NCI-H2171 (cell line): ENCODE measurements around the gene ATP8B4.
"Not testable (repeated sequence)": the region's sequence is repeated elsewhere in the genome, so short reads cannot be mapped to it uniquely, and the experiment has no call there.

ENCODE experiments used
- DNase-seq: peaks from one replicate; lab custom pipeline; 2025; lab: John Stamatoyannopoulos, UW

ATP8B4 gene

GRCh38 chr15:50107591-50108408, 11.2 kb downstream of the ATP8B4 start:
- no peak for DNase-seq

GRCh38 chr15:50107157-50107556, 11.9 kb downstream of the ATP8B4 start:
- DNase-seq = no peak

- no peak for DNase-seq
These were observed 12.6 kb downstream of the ATP8B4 start for GRCh38 chr15:50106457-50106856.

GRCh38 chr15:50100486-50100885, 18.5 kb downstream of the ATP8B4 start:
- no peak for DNase-seq

- no peak for DNase-seq
These were observed 20.5 kb downstream of the ATP8B4 start for GRCh38 chr15:50098545-50098944.

GRCh38 chr15:50095938-50096821, 22.9 kb downstream of the ATP8B4 start:
- DNase-seq = no peak

- DNase-seq = not testable (repeated sequence)
These were observed 29.6 kb downstream of the ATP8B4 start for GRCh38 chr15:50089386-50089785.

- no peak for DNase-seq
These were observed 34.1 kb downstream of the ATP8B4 start for GRCh38 chr15:50084932-50085331.

GRCh38 chr15:50083424-50084025, 35.5 kb downstream of the ATP8B4 start:
- DNase-seq = no peak

- no peak for DNase-seq
These were observed 37.0 kb downstream of the ATP8B4 start for GRCh38 chr15:50082066-50082465.

GRCh38 chr15:50077651-50078050, 41.4 kb downstream of the ATP8B4 start:
- DNase-seq = no peak

- no peak for DNase-seq
These were observed 41.9 kb downstream of the ATP8B4 start for GRCh38 chr15:50077176-50077575.

GRCh38 chr15:50075319-50075718, 43.7 kb downstream of the ATP8B4 start:
- no peak for DNase-seq

GRCh38 chr15:50071551-50072258, 47.3 kb downstream of the ATP8B4 start:
- DNase-seq = no peak

GRCh38 chr15:50068016-50068415, 51.0 kb downstream of the ATP8B4 start:
- no peak for DNase-seq

- no peak for DNase-seq
These were observed 51.8 kb downstream of the ATP8B4 start for GRCh38 chr15:50067254-50067653.

- DNase-seq = no peak
These were observed 52.4 kb downstream of the ATP8B4 start for GRCh38 chr15:50066666-50067065.

GRCh38 chr15:50066202-50066601, 52.8 kb downstream of the ATP8B4 start:
- DNase-seq = no peak

GRCh38 chr15:50065279-50065678, 53.8 kb downstream of the ATP8B4 start:
- DNase-seq = no peak

- no peak for DNase-seq
These were observed 54.4 kb downstream of the ATP8B4 start for GRCh38 chr15:50064673-50065072.

GRCh38 chr15:50063226-50063625, 55.8 kb downstream of the ATP8B4 start:
- DNase-seq = no peak

GRCh38 chr15:50061503-50061902, 57.5 kb downstream of the ATP8B4 start:
- no peak for DNase-seq
